VCaP (cell line): ENCODE data around the gene CBARP.
"Not testable (repeated sequence)": the region's sequence is repeated elsewhere in the genome, so short reads cannot be mapped to it uniquely, and the experiment has no call there.

ENCODE experiments used
- H3K27ac ChIP-seq: fragments of 450-650 bp; 2 replicates; pipeline ENCODE4 v1.5.1; 2017
- TF ChIP-seq, protein P1 (sequence below): fragments of 450-650 bp; conservative IDR thresholded peaks from 2 replicates; pipeline ENCODE4 v1.5.1; 2017; ENCODE audit warnings: mild to moderate bottlenecking, moderate library complexity

Gene CBARP

DNA sequence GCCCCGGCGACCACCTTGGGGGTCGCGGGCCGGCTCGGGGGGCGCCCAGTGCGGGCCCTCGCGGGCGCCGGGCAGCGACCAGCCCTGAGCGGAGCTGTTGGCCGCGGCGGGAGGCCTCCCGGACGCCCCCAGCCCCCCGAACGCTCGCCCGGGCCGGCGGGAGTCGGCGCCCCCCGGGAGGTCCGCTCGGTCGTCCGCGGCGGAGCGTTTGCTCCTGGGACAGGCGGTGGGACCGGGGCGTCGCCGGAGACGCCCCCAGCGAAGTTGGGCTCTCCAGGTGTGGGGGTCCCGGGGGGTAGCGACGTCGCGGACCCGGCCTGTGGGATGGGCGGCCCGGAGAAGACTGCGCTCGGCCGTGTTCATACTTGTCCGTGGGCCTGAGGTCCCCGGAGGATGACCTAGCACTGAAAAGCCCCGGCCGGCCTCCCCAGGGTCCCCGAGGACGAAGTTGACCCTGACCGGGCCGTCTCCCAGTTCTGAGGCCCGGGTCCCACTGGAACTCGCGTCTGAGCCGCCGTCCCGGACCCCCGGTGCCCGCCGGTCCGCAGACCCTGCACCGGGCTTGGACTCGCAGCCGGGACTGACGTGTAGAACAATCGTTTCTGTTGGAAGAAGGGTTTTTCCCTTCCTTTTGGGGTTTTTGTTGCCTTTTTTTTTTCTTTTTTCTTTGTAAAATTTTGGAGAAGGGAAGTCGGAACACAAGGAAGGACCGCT is 31.5 kb downstream of the CBARP start:
- peak overlapping the region; percentile 85 for H3K27ac ChIP-seq
- TF ChIP-seq, protein P1, sequence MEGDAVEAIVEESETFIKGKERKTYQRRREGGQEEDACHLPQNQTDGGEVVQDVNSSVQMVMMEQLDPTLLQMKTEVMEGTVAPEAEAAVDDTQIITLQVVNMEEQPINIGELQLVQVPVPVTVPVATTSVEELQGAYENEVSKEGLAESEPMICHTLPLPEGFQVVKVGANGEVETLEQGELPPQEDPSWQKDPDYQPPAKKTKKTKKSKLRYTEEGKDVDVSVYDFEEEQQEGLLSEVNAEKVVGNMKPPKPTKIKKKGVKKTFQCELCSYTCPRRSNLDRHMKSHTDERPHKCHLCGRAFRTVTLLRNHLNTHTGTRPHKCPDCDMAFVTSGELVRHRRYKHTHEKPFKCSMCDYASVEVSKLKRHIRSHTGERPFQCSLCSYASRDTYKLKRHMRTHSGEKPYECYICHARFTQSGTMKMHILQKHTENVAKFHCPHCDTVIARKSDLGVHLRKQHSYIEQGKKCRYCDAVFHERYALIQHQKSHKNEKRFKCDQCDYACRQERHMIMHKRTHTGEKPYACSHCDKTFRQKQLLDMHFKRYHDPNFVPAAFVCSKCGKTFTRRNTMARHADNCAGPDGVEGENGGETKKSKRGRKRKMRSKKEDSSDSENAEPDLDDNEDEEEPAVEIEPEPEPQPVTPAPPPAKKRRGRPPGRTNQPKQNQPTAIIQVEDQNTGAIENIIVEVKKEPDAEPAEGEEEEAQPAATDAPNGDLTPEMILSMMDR = no peak

DNA sequence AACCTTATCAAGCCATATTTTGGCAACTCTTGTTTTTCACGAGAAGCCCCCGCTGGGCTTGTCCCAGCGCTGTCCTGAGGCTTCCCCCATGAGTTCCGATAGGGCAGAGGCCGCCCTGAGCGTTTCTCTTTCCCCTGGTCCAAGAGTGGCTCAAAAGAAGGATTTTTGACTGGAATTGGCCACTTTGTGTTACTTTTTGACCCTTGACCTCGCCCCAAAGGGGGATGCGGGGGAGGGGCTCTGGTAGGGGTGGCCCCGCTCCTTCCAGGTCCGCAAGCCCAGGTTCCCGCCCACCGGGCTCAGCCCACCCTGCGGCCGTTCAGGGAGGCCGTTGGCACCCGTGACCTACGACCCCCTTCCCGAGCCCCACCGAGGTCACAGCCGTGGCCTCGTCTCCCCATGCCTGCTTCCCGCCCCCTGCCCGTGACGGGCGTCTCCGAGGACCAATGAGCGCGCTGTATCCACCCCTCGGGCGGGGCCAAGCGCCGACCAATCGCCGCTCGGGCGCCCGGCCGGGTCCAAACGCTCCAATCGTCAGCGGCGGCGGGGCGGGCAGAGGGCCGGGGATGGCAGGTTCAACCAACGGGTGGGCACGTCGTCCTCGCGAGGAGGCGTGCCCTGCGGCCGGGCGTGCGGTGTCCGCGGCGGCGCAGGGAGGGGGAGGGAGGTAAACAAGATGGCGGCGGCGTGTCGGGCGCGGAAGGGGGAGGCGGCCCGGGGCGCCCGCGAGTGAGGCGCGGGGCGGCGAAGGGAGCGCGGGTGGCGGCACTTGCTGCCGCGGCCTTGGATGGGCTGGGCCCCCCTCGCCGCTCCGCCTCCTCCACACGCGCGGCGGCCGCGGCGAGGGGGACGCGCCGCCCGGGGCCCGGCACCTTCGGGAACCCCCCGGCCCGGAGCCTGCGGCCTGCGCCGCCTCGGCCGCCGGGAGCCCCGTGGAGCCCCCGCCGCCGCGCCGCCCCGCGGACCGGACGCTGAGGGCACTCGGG is 32.4 kb downstream of the CBARP start, which contains the start of gene STK11:
Gene STK11 (plus strand): TSS at position 665 of the 986 bp plus-strand sequence. CDS start 1,136 bp downstream, outside the sequence.
- TF ChIP-seq, protein P1 = no peak
- peak within 1 kb of the TSS; percentile 85 for H3K27ac ChIP-seq

- not testable (repeated sequence) for H3K27ac ChIP-seq
These were observed 37.2 kb downstream of the CBARP start for GRCh38 chr19:1200614-1201013.

DNA sequence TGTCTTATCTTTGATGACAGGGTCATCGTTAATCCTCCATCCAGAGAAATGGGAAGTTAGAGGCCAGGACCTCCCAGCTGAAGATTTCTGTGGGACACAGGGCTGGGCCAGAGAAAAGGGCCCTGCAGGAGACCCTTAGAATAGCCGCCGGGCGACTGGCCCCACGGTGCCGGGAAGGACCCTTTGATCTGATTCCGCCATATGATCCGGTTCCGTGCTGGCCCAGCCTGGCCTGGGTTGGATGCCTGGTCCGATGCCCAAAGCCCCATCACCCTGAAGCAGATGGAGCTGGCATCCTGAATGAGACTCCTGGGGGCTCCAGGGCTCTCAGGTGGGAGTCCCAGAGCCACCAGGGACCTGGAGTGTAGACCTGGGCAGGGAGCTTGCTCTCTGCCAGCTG is 38.3 kb downstream of the CBARP start:
- TF ChIP-seq, protein P1 = no peak
- H3K27ac ChIP-seq = no peak overlapping the region

DNA sequence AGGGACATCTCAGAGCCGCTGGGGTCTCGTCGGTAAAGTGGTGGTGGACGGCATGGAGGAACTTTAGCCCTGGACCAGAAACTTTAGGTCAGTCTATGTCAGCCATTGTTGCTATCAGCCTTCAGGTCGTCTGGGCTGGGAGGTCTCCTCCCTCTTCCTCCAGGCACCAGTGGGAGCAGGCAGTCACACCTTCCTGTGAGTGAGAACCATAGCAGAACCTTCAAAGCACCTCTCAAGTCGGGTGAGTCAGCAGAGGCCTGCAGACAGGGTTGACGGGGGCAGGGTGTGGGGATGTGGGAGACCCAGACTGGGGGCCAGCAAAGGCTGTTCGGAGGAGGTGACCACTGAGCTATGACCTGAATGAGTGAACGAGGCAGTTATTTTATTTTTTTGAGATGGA is 48.4 kb downstream of the CBARP start:
- no peak overlapping the region for H3K27ac ChIP-seq
- TF ChIP-seq, protein P1 = no peak

DNA sequence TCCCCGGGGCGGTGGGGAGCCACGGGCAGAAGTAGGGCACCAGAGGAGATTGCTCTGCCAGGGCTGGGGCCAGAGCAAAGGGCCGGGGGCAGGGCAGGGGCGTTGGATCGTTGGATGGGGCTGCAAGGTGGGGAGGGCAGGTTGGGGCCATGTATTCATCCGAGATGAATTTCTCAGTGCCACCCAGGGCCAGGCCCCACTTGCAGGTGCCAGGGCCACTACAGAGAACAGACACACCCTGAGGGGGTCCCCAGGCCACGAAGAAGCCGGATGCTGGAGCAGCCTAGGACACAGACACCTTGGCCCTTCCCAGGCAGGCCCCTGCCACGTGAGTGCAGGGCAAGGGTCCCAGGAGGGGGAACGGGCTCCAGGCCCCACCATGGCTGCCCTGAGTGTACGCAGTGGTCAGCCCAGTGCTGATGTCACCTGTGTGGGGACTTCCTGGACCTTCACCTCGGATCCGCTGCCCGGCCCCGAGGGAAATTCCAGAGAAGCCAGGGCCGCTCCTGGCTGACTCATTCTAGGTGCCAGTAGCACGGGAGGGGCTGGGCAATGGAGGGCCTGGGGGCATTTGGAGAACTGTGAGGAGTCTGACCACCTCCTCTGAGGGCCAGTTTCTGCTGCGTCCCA is 54.1 kb downstream of the CBARP start:
- TF ChIP-seq, protein P1 = no peak
- no peak overlapping the region for H3K27ac ChIP-seq

- TF ChIP-seq, protein P1 = no peak
- H3K27ac ChIP-seq = no peak overlapping the region; the same call in 1 of the 2 replicates
These were observed 55.1 kb downstream of the CBARP start for GRCh38 chr19:1182727-1183126.
